Activated CD4-positive, alpha-beta T cell treated with anti-CD3 and anti-CD28 coated beads, Interleukin-2, Interleukin-4, amounts not matched to agents 100 ng/mL and 50 ng/mL, durations not matched to agents 16 hours and 8 hours (primary cell): Measurements from ENCODE around the gene SLC25A38.
"Not testable (repeated sequence)": the region's sequence is repeated elsewhere in the genome, so short reads cannot be mapped to it uniquely, and the experiment has no call there.

Source experiments
- DNase-seq: peaks from one replicate; pipeline ENCODE4 v3.0.0-alpha.2; 2020; ENCODE audit warnings: low spot score

The SLC25A38 gene, protein sequence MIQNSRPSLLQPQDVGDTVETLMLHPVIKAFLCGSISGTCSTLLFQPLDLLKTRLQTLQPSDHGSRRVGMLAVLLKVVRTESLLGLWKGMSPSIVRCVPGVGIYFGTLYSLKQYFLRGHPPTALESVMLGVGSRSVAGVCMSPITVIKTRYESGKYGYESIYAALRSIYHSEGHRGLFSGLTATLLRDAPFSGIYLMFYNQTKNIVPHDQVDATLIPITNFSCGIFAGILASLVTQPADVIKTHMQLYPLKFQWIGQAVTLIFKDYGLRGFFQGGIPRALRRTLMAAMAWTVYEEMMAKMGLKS

DNA sequence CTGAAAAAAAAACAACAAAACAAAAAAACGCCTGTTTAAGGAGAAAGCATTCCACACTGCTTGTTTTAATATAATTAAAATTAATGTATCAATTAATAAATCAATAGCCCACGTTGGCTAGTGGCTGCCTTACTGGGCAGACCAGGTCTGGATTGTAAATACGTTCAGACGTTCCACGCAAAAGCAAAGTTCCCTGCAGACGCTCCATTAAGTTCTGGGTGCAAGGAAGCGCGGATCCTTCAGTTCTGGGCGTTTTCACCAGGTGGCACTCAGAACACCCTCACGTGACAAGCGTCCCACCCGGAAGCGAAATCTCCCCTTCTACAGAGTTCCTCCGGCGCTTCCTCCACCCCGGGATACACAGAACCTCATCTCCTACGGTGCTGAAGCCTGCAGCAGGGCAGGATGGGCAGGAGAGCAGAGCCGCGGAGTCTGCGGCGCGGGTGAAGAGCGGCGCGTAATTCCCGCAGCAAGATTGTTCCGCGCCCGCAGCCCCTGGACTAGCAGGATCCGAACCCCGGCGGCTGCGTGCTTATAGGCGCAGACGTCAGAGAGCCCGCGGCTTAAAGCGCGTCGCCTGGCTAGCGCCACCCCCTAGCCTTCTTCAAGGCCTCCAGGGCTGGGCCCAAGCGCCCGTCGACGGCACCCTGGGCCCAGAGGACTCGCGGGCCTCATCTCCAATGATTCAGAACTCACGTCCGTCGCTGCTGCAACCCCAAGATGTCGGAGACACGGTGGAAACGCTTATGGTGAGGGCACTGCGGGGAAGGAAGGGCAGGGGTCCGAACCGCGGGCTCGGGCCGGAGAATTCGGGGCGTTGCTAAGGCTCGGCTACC, at the start of gene SLC25A38:
TSS of gene SLC25A38 (plus strand) at position 326 of the 836 bp plus-strand sequence. CDS start at position 681, 355 bp downstream.
- peak; percentile 81 for DNase-seq

DNA sequence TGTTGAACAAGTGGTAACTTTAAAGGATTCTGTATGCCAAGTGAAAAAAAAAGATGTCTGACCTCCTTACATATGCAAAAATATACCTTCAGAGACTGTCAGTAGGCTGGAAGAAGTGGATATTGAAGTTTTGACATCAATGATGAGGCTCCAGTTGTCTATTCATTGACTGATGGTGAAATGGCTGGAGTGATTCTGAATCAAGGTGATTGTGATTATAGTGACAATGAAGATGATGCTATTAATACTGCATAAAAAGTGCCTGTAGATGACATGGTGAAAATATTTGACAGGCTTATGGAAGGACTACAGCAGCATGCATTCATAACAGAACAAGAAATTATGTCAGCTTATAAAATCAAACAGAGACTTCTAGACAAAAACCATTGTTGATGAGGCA, 49.6 kb upstream of the SLC25A38 start:
- DNase-seq = no peak

DNA sequence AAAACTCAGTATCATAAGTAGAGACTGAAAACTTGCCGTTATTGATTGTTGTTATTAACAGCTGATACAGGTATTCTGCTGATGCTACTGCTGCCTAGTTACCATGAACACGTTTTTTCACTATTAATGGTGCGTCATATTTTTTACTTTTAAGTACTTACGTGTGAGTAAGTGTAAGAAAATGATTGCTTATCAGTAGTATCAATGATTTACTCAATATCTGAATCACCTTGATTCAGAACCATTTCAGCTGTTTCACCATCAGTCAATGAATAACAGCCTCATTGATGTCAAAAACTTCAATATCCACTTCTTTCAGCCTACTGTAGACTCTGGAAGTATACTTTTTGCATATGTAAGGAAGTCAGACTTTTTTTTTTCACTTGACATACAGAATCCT, 49.0 kb upstream of the SLC25A38 start:
- DNase-seq = no peak

DNA sequence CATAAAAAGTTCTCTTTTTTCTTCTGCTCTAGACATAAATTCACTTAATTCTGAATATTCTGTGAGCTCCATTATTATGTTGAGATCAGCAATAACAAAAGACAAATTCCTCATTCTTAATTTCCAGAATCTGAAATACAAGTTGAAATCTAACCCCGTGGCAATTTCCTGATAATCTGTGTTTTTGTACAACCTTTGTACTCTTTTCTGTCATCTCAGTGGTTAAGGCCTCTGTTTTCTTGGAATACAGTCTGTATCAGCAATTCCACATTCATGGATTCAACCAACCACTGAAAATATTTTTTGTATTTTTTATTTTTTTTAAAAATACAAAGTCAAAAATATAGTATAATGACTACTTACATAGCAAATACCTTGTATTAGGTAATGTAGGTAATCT, 45.0 kb upstream of the SLC25A38 start:
- no peak for DNase-seq

DNA sequence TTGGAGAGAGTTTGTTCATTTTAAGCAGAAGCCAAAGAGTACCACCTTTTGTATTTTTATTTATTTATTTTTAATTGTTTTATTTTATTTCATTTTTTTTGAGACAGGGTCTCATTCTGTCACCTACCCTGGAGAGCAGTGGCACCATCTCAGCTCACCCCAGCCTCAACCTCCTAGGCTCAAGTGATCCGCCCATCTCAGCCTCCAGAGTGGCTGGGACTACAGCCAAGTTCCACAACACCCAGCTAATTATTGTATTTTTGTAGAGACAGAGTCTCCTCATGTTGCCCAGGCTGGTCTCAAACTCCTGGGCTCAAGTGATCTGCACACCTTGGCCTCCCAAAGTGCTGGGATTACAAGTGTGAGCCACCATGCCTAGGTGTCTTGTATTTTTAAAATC, 44.1 kb upstream of the SLC25A38 start:
- DNase-seq = no peak

DNA sequence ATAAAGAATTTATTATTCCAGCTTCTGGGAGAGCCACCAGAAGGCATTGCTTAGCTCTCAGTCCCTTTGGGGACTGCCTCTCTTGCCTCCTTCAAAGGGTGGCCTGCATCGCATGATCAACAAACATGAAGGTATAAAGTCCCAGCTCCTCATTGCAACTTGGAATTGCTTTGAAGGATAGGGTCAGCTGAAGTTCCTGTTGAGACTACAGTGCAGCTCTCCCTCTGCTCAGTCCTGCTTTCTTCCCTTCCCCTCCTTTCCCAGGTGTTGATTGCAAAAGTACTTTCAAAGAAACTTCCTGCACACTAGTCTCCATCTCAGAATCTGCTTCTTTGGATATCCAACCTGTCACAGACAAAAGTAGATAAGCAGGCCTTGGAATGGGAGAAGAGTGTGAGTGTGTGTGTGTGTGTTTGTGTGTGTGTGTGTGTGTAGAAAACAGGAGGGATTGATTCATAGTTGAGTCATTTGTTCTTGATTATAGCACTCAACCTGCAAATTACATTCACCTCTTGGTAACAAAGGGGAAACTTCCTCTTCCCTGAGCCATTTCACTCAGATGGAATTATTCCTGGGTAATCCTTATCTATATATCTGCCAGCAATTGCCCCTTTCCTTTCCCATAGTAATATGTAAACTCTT, 40.0 kb upstream of the SLC25A38 start:
- no peak for DNase-seq

DNA sequence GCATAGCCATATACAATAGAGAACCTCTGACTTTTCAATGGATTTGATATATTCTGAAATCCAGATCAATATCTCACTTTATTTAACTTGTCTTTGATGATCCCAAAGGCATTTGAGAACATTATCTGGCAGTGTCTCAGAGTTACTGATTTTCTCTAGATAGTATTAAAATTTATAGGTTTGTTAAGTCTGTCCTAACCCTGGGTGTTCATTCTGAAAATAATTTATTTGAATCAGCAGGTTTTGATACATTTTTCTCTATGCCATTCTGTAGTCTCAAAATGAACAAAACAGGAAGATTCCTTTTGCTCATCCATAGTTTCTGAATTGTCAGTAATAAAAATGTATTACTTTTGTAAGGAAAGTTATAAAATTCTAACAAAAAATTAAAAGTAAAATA, 39.4 kb upstream of the SLC25A38 start:
- no peak for DNase-seq

DNA sequence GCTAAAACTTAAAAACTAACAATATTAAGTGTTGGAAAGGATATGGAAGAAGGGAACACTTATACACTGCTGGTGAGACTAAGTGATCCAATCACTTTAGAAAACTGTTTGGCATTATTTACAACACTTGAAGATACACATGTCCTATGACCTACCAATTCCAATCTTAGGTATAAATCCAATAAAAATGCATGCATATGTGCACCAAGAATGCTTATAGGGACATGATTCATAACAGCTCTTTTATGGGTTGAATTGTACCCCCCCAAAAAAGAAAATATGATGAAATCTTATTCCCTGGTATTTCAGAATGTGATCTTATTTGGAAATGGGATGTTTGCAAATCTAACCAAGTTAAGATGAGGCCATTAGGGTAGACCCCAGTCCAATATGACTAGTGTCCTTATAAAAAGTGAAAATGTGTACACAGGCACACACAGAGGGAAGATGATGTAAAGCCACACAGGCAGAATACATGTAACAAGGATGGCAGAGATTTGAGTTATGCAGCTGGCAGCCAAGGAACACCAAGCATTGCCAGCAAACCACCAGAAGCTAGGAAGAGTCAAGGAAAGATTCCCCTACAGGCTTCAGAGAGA, 38.3 kb upstream of the SLC25A38 start:
- no peak for DNase-seq

DNA sequence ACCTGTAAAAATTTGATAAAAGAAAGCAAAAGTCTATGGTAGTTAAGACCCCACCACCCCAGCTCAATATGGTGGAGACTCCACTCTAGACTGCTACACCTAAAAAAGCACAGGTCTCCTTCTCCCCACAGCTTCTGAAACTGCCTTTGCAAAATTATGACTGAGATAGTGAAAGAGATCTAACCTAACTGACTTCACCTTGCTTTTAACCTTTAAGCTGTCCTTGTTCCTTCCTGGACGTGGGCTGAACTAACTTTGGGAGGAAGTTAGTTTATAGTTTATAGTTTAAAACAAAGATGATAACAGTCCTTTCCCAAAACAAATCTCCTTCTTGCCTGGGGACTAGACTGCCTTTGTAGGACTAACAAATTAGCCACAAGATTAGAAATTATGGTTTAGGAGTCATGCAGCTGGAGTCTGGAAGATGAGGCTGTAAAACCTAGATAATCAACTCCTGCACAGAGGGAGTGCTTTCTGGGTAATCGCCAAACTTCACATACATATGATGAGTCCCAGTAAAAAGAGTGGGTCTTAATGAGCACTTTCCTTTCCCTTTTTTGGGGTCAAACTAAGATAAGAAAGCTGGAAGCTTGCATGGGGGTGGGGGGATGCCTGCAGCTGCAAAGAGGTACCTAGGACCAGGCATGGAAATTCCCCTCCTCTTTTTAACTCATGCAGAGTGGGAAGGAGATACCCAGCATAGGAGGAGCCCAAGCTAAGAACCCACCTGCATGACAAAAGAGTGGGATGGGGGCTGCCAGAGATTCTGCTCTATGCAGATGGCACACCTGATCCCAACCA, 36.2 kb upstream of the SLC25A38 start:
- peak; percentile 61 for DNase-seq

DNA sequence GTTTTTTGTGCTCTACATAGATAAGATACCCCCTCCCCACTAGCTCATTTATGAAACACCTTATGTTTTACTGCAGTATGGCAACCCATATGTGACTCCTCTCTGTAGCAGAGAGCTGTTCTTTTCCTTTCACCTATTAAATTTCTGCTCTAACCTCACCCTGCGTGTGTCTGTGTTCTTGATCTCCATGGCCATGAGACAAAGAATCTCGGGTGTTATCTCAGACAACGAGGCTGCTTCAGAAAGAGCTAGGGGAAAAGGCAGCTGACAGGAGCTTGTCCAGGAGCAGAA, 35.6 kb upstream of the SLC25A38 start:
- DNase-seq = no peak

DNA sequence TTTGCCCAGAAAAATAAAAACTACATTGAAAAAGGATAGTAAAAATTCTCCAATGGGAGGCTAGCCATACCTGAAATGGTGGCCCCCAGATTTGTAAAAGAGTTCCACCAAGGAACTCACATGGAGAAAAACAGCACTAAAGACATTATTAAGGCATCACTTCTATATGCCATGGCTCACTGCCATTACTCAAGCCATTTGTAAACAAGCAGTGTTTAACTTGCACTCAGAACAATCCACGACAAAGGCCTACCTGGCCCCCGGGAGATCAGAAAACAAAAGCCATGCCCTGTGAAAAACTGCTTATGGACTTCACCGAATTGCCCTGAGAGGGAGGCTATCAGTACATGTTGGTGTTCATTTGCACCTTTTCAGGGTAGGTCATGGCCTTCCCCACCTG, 34.1 kb upstream of the SLC25A38 start:
- DNase-seq = no peak

DNA sequence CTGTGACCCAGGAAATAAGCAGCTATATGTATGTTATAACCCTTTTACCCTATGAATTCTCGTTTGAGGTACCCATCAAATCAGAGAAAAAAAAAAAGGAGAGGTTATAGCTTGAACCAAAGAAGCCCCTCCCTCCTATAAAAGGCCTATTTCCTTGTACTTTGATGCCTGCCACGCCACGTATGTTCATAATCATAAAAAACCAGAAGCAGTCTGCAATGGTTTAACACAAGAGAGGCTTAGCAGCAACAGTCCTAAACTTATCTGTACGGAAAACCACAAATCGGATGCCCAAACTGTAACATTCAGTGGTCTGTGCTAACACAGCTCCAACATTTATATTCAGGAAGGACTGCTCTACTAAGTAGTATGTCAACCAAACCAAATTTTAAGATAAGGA, 32.5 kb upstream of the SLC25A38 start:
- no peak for DNase-seq

DNA sequence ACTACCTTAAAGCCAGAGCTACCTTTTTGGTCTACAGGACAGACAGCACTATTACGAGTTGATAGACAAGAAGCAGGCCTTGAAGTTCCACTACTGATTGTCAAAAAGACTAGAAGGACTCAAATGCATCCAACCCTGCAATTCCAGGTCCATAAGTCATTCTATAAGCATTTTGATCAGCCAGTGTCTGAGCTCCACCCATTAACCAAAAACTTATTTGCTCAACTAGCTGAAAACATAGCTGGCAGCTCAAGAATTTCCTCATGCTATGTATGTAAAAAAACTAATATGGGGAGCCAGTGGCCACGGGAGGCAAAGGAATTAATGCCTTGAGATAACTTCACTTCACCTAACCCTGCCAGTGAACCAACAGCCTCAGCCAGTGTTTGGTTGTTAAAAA, 32.0 kb upstream of the SLC25A38 start:
- not testable (repeated sequence) for DNase-seq

DNA sequence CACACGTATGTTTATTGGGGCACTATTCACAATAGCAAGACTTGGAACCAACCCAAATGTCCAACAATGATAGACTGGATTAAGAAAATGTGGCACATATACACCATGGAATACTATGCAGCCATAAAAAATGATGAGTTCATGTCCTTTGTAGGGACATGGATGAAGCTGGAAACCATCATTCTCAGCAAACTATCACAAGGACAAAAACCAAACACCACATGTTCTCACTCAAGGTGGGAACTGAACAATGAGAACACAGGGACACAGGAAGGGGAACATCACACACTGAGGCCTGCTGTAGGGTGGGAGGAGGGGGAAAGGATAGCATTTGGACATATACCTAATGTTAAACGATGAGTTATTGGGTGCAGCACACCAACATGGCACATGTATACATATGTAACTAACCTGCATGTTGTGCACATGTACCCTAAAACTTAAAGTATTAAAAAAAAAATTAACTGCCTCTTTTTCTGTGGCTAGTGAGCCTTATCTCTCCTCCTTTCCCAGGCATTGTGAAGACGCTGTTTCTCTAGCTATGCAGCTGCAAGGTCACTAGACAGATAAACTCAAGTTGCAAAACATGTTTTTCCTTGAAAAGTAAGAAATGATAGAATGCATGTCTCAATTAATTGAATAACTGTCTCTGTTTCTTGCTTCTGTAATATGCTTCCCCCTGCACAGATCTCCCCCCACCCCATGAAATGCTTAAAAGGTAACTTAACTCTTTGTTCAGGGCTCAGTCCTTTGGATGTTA, 29.8 kb upstream of the SLC25A38 start:
- DNase-seq = not testable (repeated sequence)

DNA sequence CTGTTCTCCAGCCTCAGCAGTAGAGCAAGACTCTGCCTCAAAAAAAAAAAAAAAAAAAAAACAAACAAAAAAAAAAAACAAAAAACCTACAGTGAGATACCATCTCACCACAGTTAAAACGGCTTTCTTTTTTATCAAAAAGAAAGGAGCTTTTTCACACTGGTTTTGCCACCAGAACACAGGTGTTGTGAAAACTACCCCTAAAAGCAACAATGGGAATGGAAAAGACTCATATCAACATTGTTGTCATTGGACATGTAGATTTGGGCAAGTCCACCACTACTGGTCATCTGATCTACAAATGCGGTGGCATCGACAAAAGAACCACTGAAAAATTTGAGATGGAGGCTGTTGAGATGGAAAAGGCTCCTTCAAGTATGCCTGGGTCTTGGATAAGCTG, 24.8 kb upstream of the SLC25A38 start:
- peak; percentile 41 for DNase-seq

DNA sequence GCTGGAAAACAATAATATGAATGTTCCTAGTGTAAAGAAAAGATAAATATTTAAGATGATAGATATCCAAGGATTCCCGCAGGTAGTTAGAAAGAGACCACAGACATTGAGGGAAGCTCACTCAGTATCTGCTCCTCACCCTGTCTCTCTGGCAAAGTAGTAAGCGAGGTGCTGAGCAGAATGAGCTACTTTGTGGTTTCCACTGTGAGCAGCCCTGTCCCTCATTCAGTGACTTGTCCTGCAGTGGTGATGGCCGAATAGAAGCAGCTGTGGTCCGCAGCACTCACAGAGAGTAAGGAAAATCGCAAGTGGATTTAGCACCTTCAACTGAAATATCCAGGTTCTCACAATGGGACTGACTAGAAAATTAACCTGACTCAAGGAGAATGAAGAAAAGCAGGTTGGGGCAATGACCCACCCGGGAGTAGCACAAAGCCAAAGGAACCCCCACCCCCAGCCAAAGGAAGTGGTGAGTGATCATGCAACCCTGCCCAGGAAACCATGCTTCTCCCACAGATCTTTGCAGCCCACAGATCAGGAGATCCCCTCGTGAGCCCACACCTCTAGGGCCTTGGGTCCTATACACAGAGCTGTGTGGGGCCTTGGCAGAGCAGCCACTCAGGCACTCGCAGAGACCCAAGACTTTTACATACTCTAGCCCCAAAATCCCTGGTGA, 21.8 kb upstream of the SLC25A38 start:
- peak; percentile 73 for DNase-seq

DNA sequence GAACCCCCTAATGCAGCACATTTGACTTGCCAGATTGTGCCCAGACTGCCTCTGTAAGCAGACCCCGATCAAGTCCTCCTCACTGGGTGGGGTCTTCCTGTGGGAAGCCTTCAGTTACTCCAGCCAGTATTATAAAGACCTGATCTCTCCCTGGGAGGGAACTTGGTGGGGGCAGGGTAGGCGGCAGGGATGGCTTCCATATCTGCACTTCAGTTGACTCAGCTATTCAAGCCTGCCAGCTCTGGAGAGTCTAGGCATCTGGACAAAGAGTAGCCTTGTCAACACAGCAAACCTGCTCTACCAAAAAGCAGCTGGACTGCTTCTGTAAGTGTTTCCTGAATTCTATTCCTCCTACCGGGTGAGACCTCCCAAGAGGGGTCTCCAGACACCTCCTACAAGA, 21.0 kb upstream of the SLC25A38 start:
- DNase-seq = no peak

DNA sequence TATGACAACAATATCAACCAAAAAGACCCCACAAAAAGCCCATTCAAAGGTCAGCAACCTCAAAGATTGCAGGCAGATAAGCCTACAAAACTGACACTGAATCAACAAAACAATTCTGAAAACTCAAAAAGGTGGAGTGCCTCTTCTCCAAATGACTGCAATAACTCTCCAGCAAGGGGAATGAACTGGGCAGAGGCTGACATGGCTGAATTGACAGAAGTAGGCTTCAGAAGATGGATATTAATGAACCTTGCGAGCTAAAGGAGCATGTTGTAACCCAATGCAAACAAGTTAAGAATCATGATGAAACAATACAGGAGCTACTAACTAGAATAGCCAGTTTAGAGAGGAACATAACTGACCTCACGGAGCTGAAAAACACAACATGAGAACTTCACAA, 20.4 kb upstream of the SLC25A38 start:
- DNase-seq = no peak

DNA sequence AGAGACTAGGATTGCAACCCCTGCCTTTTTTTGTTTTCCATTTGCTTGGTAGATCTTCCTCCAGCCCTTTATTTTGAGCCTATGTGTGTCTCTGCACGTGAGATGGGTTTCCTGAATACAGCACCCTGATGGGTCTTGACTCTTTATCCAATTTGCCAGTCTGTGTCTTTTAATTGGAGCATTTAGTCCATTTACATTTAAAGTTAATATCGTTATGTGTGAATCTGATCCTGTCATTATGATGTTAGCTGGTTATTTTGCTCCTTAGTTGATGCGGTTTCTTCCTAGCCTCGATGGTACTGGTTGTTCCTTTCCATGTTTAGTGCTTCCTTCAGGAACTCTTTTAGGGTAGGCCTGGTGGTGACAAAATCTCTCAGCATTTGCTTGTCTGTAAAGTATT, 12.7 kb upstream of the SLC25A38 start:
- DNase-seq = not testable (repeated sequence)

DNA sequence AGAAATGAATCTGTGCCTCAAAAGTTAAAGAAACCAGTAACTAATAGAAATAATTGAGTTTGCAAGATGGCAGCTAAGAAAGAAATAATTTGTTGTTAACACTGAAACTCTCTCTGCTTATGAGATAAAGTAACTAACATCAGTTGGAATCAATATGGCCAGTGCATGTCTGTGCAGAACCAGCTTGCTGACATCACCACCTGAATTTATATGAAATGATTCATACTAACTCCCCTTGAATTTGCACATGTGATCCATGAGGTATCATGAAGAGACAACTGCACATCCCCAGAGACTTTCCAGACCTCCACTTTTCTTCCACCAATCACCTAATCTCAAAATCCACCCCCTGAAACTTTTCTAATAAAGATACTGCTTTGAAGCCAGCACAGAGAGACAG, 10.3 kb upstream of the SLC25A38 start:
- DNase-seq = no peak
